PC-9 (cell line): Measurements from ENCODE around the gene PPP1R9B.

Source experiments
- CTCF ChIP-seq: fragments of 200-600 bp; sonication (generic); conservative IDR thresholded peaks from 2 replicates; pipeline ENCODE4 v1.6.1; 2017; ENCODE audit warnings: mixed run types, antibody characterized with exemption, mild to moderate bottlenecking, moderate library complexity
- EZH2 ChIP-seq: fragments of 200-600 bp; sonication (generic); IDR thresholded peaks from 2 replicates; pipeline ENCODE4 v1.8.0; 2017; ENCODE audit warnings: antibody characterized with exemption, low read depth

- TF ChIP-seq CTCF (no peak), EZH2 (no peak)
Measured at GRCh38 chr17:50180620-50181019, 30.1 kb upstream of the PPP1R9B start.
